Cardiac muscle cell (in vitro differentiated cells and primary cell): ENCODE measurements around the gene SPTA1. TPM values are rescaled to one million over a fixed set of nuclear protein-coding genes. Genes with fewer than 3 reads are reported as not detected.

Experiments
- DNase-seq, 2 donors: peaks; one replicate each; pipeline versions ENCODE4 v3.0.0 to v3.0.0-alpha.2; 2010 to 2017; ENCODE audit warnings: low read depth in 1 of 2, low spot score in 1 of 2
- H3K27ac ChIP-seq: fragments of 200-600 bp; sonication (generic); 2 replicates; pipeline ENCODE4 v1.5.1; 2016
- H3K27me3 ChIP-seq: fragments of 200-600 bp; sonication (generic); 2 replicates; pipeline ENCODE4 v1.6.0; 2016; ENCODE audit warnings: control low read depth
- H3K36me3 ChIP-seq: fragments of 200-600 bp; sonication (generic); 2 replicates; pipeline ENCODE4 v1.5.1; 2016; ENCODE audit warnings: control low read depth
- H3K4me1 ChIP-seq: fragments of 200-600 bp; sonication (generic); 2 replicates; pipeline ENCODE4 v1.8.1; 2017; ENCODE audit warnings: low read depth, mild to moderate bottlenecking, mixed run types
- H3K4me3 ChIP-seq: fragments of 200-600 bp; sonication (generic); 2 replicates; pipeline ENCODE4 v1.5.1; 2016; ENCODE audit warnings: mild to moderate bottlenecking
- H3K9me3 ChIP-seq: fragments of 200-600 bp; sonication (generic); 2 replicates; pipeline ENCODE4 v1.5.1; 2017; ENCODE audit warnings: low read depth, mild to moderate bottlenecking, control low read depth
- CTCF ChIP-seq: IDR thresholded peaks from 2 replicates; pipeline ENCODE4 v1.5.1; 2012; ENCODE audit warnings: low read depth, mild to moderate bottlenecking, low read length
- polyA plus RNA-seq: library from polyadenylated mRNA; unstranded; fragments of >200 nt; fragmentation: Nextera tagmentation; extraction: Ambion mirVana; gene quantifications from 2 replicates; pipeline ENCODE4 v1.2.1, GENCODE V29; 2016
- total RNA-seq: library from RNA; depleted of rRNA; stranded (reverse); fragments of >200 nt; gene quantifications from 2 replicates; pipeline ENCODE4 v1.2.3, GENCODE V29; 2016

Gene SPTA1
- total and polyA plus RNA-seq, 2 experiments from 2014 or later = 0.42 to 0.56 TPM

- Histone ChIP-seq H3K36me3 (no peaks in the 10 kb centered on the region), H3K4me3 (no peak overlapping the region), H3K27ac (no peak overlapping the region), H3K27me3 (no peaks in the 10 kb centered on the region), H3K9me3 (no peaks in the 10 kb centered on the region), H3K4me1 (no peaks in the 10 kb centered on the region)
- DNase-seq = no peak
- no peak for TF ChIP-seq CTCF
Measured at GRCh38 chr1:158666037-158666436, 20.5 kb downstream of the SPTA1 start.

- H3K27me3 ChIP-seq = no peaks in the 10 kb centered on the region
- no peak for TF ChIP-seq CTCF
Measured at GRCh38 chr1:158654571-158654970, 31.9 kb downstream of the SPTA1 start.

GRCh38 chr1:158654086-158654485 is 32.4 kb downstream of the SPTA1 start:
- Histone ChIP-seq H3K36me3 (no peaks in the 10 kb centered on the region), H3K4me1 (peaks cover 14% of the 10 kb centered on the region), H3K4me3 (no peak overlapping the region), H3K9me3 (no peaks in the 10 kb centered on the region), H3K27me3 (no peaks in the 10 kb centered on the region), H3K27ac (no peak overlapping the region)
- no peak for TF ChIP-seq CTCF
- no peak for DNase-seq

More at GRCh38 chr1:158654571-158654970, 31.9 kb downstream of the SPTA1 start:
- Histone ChIP-seq H3K4me1 (peaks cover 11% of the 10 kb centered on the region), H3K36me3 (no peaks in the 10 kb centered on the region), H3K4me3 (no peak overlapping the region), H3K9me3 (no peaks in the 10 kb centered on the region), H3K27ac (peak overlapping the region; percentile 7)
- peak in 1 of 2 donors; percentile 29 for DNase-seq

- no peak for DNase-seq
- H3K36me3 ChIP-seq = no peaks in the 10 kb centered on the region
- no peak overlapping the region for H3K27ac ChIP-seq
- H3K4me1 ChIP-seq = peaks cover 27% of the 10 kb centered on the region
- no peak overlapping the region for H3K4me3 ChIP-seq
- H3K27me3 ChIP-seq = no peaks in the 10 kb centered on the region
- TF ChIP-seq CTCF = no peak
- no peaks in the 10 kb centered on the region for H3K9me3 ChIP-seq
Measured at GRCh38 chr1:158652721-158653334, 33.7 kb downstream of the SPTA1 start.

GRCh38 chr1:158649052-158649451 is 37.5 kb downstream of the SPTA1 start:
- Histone ChIP-seq H3K4me1 (peaks cover 18% of the 10 kb centered on the region), H3K4me3 (no peak overlapping the region), H3K9me3 (no peaks in the 10 kb centered on the region), H3K36me3 (no peaks in the 10 kb centered on the region), H3K27me3 (no peaks in the 10 kb centered on the region), H3K27ac (no peak overlapping the region)
- TF ChIP-seq CTCF = no peak
- peak in 1 of 2 donors; percentile 1 for DNase-seq

GRCh38 chr1:158646465-158646864 is 40.0 kb downstream of the SPTA1 start:
- Histone ChIP-seq H3K4me1 (peaks cover 16% of the 10 kb centered on the region), H3K36me3 (no peaks in the 10 kb centered on the region), H3K4me3 (no peak overlapping the region), H3K27me3 (no peaks in the 10 kb centered on the region), H3K27ac (no peak overlapping the region), H3K9me3 (no peaks in the 10 kb centered on the region)
- no peak for DNase-seq
- no peak for TF ChIP-seq CTCF
